Adrenal gland (tissue), 19 donors: Measurements from ENCODE around the gene RNF146. TPM values are rescaled to one million over a fixed set of nuclear protein-coding genes. Genes with fewer than 3 reads are reported as not detected.

Experiments used
- DNase-seq, 7 donors: peaks; one replicate each; pipeline ENCODE4 v3.0.0-alpha.2; 2019 to 2020
- H3K27ac ChIP-seq, 5 donors: fragments of 200-600 bp; sonication (generic) in 4 of 5; 1 replicate in 3 of 5; 2 replicates in 2 of 5; pipeline versions ENCODE4 v1.5.1 to v1.8.0; 2016 to 2020; ENCODE audit warnings: mild to moderate bottlenecking in 1 of 5
- H3K27me3 ChIP-seq: fragments of 200-600 bp; 2 replicates; pipeline ENCODE4 v1.8.0; 2021
- H3K36me3 ChIP-seq, 2 donors: fragments of 200-600 bp; replicated peaks in 1 of 2; 1 replicate in 1 of 2; 2 replicates in 1 of 2; pipeline versions ENCODE4 v1.5.1 to v1.8.0; 2018 to 2022
- H3K4me1 ChIP-seq, 2 donors: fragments of 200-600 bp; replicated peaks in 1 of 2; 1 replicate in 1 of 2; 2 replicates in 1 of 2; pipeline versions ENCODE4 v1.5.1 to v1.8.0; 2018 to 2021
- H3K4me3 ChIP-seq, 4 donors: fragments of 200-600 bp; sonication (generic) in 3 of 4; one replicate each; pipeline ENCODE4 v1.5.1; 2016 to 2018
- H3K9me3 ChIP-seq, 3 donors: fragments of 200-600 bp; sonication (generic) in 1 of 3; replicated peaks in 1 of 3; 1 replicate in 2 of 3; 2 replicates in 1 of 3; pipeline versions ENCODE4 v1.5.1 to v1.8.0; 2016 to 2021
- CTCF ChIP-seq, 6 experiments: fragments of 450-650 bp in 4 of 6; fragments of 200-600 bp in 2 of 6; sonication (generic) in 1 of 6; IDR thresholded peaks; 1 replicate in 5 of 6; 2 replicates in 1 of 6; pipeline versions ENCODE4 v1.5.1 to v1.8.0; 2016 to 2021; ENCODE audit warnings: antibody characterized with exemption in 6 of 6, mild to moderate bottlenecking in 2 of 6, moderate library complexity in 1 of 6
- POLR2A ChIP-seq, 2 donors: fragments of 450-650 bp; IDR thresholded peaks; one replicate each; pipeline ENCODE4 v1.6.1; 2017; ENCODE audit warnings: antibody characterized with exemption in 2 of 2, mild to moderate bottlenecking in 2 of 2, moderate library complexity in 1 of 2
- WGBS, 4 donors: extraction: QIAGEN DNeasy Blood & Tissue Kit in 2 of 4; methylation state at CpG; one replicate each; pipeline versions ENCODE4 v1.1.5 to v1.1.7; 2013 to 2017; 5-methylcytosine and 5-hydroxymethylcytosine counted together
- intact Hi-C, 2 donors: fragments of 100-400 bp; cut with DNase I; formaldehyde crosslinking; loops; one replicate each; pipeline versions ENCODE4 v1.14.1 to v1.15.0; 2022 to 2023
- long read RNA-seq, 10 donors: library from polyadenylated mRNA in 3 of 10; unstranded in 2 of 10; stranded (forward) in 1 of 10; transcript quantifications; one replicate each; pipeline ENCODE4 v2.0.0 and lab custom pipeline, GENCODE V29; 2021 to 2026
- polyA plus RNA-seq, 3 donors: library from polyadenylated mRNA; stranded (reverse); fragments of 200-250 nt in 2 of 3; fragments of 350-450 nt in 1 of 3; fragmentation: Illumina TruSeq in 1 of 3; extraction: RNeasy Lipid Tissue Mini Kit (QIAGEN cat#74804) in 1 of 3; gene quantifications; one replicate each; pipeline ENCODE4 v1.2.3, GENCODE V29; 2013 to 2014
- total RNA-seq, 9 donors: library from RNA; depleted of rRNA in 4 of 9; stranded (reverse); fragments of >200 nt in 4 of 9; fragments of 120-200 nt in 1 of 9; fragmentation: NEBNext Ultra II Directional in 1 of 9; extraction: Animal tissue kit (Norgen Biotek cat#: 25700) in 1 of 9; gene quantifications; one replicate each; pipeline versions ENCODE4 v1.1.0 to v1.2.4, GENCODE V29; 2013 to 2023
- donor health status: healthy with polysubstance abuse.
- donor health status: Bipolar disorder and iron deficiency.
- donor health status: DM: yes; HTN: yes; CAD: no.
- donor health status: DM: no; HTN: no; CAD: no.
- donor health status: DM: no; HTN: no; CAD: no.
- donor health status: DM: yes; HTN: yes; CAD: no.

RNF146 gene
- total RNA-seq (10 to 100 TPM; 25.6 to 59.3 (median 43.3) TPM), polyA plus RNA-seq (10 to 100 TPM; 36.4 to 47.9 (median 47.8) TPM)
- long read RNA-seq, donor 1, partial matches to known transcripts, result 10 of 18 reads
- long read RNA-seq, donor 1, other reads (novel, unspliced or antisense), result 0 of 18 reads
- long read RNA-seq, donor 2, partial matches to known transcripts, result 0 of 7 reads
- long read RNA-seq, donor 2, other reads (novel, unspliced or antisense), result 0 of 7 reads
- long read RNA-seq, donor 3, partial matches to known transcripts, result 0 of 3 reads
- long read RNA-seq, donor 3, other reads (novel, unspliced or antisense), result 0 of 3 reads
- long read RNA-seq, donor 4, partial matches to known transcripts, result 1 of 10 reads
- long read RNA-seq, donor 4, other reads (novel, unspliced or antisense), result 2 of 10 reads
- long read RNA-seq, donor 5, transcript RNF146-202 (4 exons, 2,267 nt), result minor isoform, 7 of 60 reads
- long read RNA-seq, donor 5, transcript RNF146-204 (4 exons, 884 nt), result minor isoform, 6 of 60 reads
- long read RNA-seq, donor 5, transcript RNF146-203 (3 exons, 2,369 nt), result minor isoform, 11 of 60 reads
- long read RNA-seq, donor 5, transcript RNF146-213 (3 exons, 2,070 nt), result major isoform, 20 of 60 reads
- long read RNA-seq, donor 5, partial matches to known transcripts, result 0 of 60 reads
- long read RNA-seq, donor 5, other reads (novel, unspliced or antisense), result 9 of 60 reads
- long read RNA-seq, donor 6, partial matches to known transcripts, result 0 of 11 reads
- long read RNA-seq, donor 6, other reads (novel, unspliced or antisense), result 3 of 11 reads
- long read RNA-seq, donor 7, partial matches to known transcripts, result 0 of 3 reads
- long read RNA-seq, donor 7, other reads (novel, unspliced or antisense), result 0 of 3 reads
- long read RNA-seq, donor 8, partial matches to known transcripts, result 13 of 24 reads
- long read RNA-seq, donor 8, other reads (novel, unspliced or antisense), result 0 of 24 reads
- long read RNA-seq, donor 9, partial matches to known transcripts, result 12 of 60 reads
- long read RNA-seq, donor 9, other reads (novel, unspliced or antisense), result 39 of 60 reads
- long read RNA-seq, donor 10, partial matches to known transcripts, result 0 of 4 reads
- long read RNA-seq, donor 10, other reads (novel, unspliced or antisense), result 0 of 4 reads

- intact Hi-C loops, result no loop called here
Observed at GRCh38 chr6:127266178-127266891, at the start of gene RNF146. RNF146 (plus strand) TSS chr6:127266864; CDS start chr6:127280339, 13,475 bp downstream.

DNA sequence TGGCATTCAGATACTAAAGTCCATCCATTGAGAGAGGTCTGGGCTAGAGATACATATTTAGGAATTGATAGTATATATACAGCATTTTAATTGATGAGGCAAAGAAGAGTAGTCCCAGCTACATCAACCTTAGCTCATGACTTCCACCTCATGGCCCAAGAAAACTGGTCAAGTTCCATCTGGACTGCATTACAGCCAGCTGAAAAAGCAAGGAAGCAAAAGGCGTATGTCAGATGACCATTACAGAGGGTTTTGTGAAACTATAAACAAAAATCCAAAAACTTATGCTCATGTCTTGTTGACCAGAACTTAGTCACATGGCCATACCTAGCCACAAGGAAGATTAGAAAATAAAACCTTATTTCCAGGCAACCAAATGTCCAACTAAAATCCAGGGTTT is 46.8 kb upstream of the RNF146 start:
- Histone ChIP-seq H3K4me3 (no peak overlapping the region), H3K36me3 (no peaks in the 10 kb centered on the region), H3K27me3 (no peaks in the 10 kb centered on the region), H3K9me3 (no peaks in the 10 kb centered on the region), H3K4me1 (no peaks in the 10 kb centered on the region), H3K27ac (no peak overlapping the region)
- WGBS, 4 donors, result 66 to 73% (median 68%) methylated on average over 1 of the region's 1 CpG
- no peak for DNase-seq
- TF ChIP-seq CTCF (IDR thresholded peaks at IDR 0.05) (no peak), POLR2A (IDR thresholded peaks at IDR 0.05) (no peak)
- intact Hi-C loops, result no loop called here

More at GRCh38 chr6:127266178-127266891, at the start of gene RNF146:
- Histone ChIP-seq H3K4me3 (peak within 1 kb of the TSS; percentile 75 to 93 (median 86)), H3K4me1 (peaks cover 21 to 37% of the 10 kb centered on the region in 2 donors), H3K27ac (peak within 1 kb of the TSS; percentile 95 to 100 (median 99)), H3K36me3 (no peaks in the 10 kb centered on the region), H3K9me3 (no peaks in the 10 kb centered on the region), H3K27me3 (no peaks in the 10 kb centered on the region)
- TF ChIP-seq POLR2A (IDR thresholded peaks at IDR 0.05), result no peak
- TF ChIP-seq CTCF (IDR thresholded peaks at IDR 0.05), result peak; percentile 61 to 84 (median 72)
- peak; percentile 83 to 92 (median 84) for DNase-seq
- 0 to 1% (median 0%) methylated on average over 10 to 40 of the region's 40 CpGs for WGBS, 4 donors

DNA sequence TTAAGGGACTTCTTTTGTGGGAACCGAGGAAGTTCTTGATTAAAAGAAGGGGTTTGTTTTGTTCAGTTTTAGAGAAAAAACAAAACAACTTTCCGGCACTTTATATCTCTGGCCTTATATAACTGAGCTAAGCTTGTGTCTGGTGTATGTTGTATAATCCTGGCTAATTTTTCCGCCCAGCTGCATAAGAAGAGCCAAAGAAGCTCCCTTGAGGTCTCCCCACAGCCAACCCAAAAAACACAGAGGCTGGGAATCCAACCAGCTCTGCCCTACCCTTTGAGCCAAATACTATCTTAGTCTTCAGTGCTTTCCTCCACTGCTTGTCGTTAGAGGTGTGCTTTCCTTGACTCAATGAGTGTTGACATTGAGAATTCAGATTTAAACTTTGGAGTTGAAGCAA is 45.5 kb upstream of the RNF146 start:
- Histone ChIP-seq H3K27ac (no peak overlapping the region), H3K4me1 (no peaks in the 10 kb centered on the region), H3K36me3 (no peaks in the 10 kb centered on the region), H3K27me3 (no peaks in the 10 kb centered on the region), H3K9me3 (no peaks in the 10 kb centered on the region), H3K4me3 (no peak overlapping the region)
- no peak for TF ChIP-seq CTCF (IDR thresholded peaks at IDR 0.05)
- no peak for TF ChIP-seq POLR2A (IDR thresholded peaks at IDR 0.05)
- DNase-seq, result no peak
- 67 to 81% (median 72%) methylated on average over 4 of the region's 4 CpGs for WGBS, 4 donors
- intact Hi-C loops, result no loop called here
